GM18873 (cell line): ENCODE results near the gene C1orf21.

Experiments
- ATAC-seq: cut with Tn5 transposase; IDR thresholded peaks from one replicate; pipeline ENCODE4 v1.9.1; 2021; ENCODE audit warnings: mild to moderate bottlenecking, moderate library complexity, moderate number of reproducible peaks; ENCODE audit not compliant: unreplicated experiment, low FRiP score

C1orf21 gene

GRCh38 chr1:184617433-184618029, 230.7 kb downstream of the C1orf21 start:
- no peak for ATAC-seq

DNA sequence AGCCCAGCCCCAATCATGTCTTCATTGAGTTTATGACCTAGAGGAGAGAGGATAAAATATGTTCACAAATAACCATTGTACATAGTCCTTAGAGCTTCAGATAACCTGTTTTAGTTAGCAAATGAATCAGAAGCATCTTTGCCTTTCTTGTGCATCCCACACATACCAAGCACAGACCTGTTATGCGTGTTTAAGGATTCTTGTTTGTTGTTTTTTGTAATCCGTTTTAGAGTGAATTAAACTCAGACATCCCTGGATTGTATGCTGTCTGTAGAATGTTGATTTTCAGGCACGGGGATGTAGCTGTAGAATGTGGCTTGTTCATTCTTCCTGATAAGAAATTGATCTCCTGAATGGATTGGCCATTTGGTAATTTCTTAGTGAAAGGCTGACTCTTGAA, 232.0 kb downstream of the C1orf21 start:
- ATAC-seq = no peak

DNA sequence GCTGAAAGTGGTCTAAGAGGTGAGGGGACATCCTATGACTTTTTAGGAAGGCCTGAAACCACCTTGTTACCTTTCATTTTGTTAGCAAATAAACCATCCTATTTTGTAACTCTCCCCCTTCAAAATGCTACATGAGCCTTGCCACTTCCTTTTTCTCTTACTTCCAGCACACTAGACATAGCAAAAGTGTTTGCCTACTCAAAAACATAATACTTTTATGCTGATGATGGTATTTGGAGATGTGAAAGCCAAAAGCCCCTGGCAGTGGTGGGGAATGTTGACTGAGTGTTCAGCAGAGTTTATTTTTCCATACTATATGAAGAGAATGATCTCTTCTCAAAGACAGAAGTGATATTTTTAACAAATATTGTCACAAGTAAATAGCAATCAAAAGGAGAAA, 233.6 kb downstream of the C1orf21 start:
- no peak for ATAC-seq

DNA sequence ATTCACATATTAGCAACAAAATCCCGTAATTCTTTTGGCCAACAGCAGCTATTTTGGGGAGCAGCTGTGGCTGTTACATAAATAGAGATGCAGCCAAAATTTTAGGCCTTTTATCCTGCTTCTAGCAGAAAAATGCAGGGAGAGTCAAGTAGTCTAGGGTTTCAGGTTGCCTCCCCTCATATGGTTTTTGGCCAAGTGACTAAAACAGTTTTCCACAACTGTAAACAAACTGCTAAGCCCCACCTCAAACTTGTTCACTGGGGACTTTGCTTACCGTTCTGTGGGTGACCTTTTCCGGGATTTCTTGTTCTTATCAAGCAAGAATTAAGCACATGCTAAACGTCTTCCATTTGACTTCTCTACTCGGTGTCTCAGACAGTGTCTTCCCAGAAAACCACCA, 234.4 kb downstream of the C1orf21 start:
- ATAC-seq = no peak

DNA sequence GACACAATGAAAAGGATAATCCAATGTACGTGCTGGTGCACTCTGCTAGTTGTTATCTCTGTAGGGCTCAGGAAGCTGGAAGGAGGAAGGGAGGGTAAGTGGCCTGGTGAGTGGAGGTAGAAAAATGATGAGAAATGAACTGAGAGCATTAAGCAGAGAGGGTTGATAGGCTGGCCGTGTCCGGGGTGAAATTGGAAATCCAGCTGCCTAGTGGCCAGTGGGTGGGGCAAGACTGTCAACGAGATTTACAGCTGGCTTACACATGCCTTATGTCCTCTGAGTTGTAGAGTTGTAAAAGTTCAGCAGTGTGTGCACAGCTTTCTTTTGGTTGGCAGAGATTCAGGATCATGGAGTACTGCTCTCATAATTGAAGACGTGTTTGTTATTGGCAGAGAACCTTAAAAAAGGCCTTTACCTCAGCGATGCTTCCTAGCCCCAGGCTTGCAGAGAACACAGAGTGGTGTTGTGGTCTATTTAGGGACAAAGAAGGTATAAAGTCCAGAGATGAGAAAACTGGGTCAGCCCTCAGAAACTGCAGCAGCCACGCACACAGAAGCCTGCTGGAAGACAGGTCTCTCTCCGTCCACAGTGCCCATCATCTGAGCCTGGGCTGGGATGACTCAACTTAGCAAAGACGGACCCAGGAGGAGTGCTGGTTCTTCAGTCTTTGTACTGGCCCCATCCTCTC, 235.5 kb downstream of the C1orf21 start:
- ATAC-seq = no peak

DNA sequence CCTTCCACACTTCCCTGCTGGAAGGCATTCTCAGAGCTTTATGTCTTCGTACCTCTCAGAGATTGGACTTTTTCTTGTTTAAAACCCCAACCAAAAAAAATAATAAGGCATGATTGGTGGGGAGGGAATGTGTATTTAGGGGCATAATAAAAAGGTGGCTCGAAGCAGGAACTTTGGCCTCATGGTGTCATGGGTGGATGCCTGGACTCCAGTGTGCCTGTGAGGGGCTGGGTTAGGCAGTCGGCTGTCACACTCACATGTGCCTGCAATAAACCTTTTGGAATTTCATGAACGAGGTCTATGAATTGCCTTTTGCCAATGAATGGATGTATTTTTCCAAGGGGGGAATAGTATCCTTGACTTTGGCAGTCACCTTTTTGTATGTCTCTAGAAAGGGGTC, 236.6 kb downstream of the C1orf21 start:
- ATAC-seq = no peak

DNA sequence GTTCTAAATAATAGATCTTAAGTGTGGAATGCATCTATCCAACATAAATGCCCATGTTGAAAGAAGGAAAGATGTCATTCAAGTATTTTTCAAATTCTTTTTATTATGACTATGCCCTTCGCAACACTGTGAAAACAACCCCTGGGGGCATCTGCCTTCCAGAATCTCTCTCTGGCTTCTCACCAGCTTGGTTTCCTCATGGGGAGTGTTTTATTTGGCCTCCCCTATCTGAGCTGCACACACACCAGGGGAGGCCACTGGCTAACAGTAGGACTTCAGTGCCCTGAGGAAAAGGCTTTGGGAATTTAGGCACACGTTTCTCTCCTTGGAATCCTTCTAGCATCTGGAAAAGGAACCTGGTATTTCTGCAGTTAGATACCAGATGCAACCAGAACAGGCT, 237.2 kb downstream of the C1orf21 start:
- no peak for ATAC-seq

DNA sequence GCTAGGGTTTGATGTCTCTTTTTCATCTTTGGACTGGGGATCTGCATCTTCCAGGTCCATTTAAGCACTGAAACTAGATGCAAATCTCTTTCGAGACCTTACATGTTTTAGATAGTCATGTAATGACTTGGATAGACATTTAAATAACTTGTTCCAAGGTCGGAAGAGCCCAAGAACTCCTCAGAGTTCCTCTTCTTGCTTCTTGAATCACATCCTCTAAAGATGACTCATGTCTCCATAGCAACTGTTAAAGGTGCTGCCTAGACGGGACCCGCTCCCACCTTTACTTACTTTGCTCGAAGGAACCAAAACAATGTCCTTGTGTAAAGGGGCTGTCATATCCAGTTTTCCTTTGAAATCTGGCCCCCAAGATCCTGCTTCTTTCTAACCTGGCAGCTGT, 237.8 kb downstream of the C1orf21 start:
- ATAC-seq = no peak

DNA sequence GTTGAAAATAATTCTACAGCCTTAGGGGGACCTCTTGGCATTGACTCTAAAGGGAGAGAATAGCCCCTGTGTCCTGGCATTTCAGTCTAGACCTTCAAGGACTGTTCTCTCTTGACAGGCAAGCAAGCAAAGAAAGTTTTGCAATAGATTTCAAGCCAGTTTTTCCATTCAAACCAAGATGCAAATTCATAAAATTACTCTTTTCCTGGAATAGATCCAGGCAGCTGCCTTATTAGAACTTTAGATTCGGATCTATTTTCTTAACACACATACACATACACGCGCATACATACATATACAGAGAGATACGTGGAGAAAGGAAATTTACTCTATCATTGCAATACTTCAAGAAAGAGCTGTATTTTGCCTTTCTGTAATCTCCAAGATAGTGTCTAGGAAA, 238.4 kb downstream of the C1orf21 start:
- ATAC-seq = no peak

DNA sequence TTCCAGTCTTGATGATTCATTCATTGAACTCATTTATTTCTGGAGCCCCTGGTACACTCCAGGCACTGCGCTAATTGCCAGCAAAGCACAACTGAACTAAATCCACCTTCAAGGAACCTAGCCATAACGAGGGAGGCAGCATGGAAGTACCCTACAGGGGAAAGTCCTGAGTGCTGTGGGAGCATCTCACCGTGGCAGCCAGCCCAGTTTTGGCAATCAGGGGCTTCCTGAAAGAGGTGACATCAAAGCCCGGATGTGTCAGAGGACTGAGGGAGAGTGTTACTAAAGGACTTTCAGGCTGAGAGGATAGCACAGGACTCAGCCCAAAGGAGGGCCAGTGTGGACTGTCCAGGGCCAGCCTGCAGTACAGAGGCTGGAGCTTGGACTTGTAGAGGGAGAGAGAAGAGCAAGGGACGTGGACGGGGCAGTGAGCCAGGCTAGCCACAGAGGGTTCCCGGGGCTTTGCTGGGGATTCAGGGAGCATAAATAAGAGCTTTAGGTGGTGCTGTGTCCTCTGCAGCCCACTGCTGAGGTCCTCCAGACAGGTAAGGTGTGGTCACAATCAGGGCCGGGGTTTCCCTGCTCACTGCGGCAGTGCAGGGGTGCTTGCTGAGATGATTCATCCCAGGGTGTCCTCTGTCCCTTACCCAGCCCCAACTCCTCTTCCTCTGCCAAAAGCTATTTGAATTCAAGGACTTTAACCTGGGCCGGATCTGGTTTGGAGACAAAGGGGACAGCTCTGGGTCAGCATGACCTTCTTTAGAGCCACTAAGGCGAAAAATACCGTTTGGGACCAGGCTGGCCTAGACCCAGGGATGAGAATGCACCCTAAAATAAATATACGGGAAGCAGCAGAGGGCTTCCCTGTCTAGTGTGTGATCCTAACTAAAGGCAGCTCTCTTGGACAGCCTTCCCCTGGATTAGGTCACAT, 239.5 kb downstream of the C1orf21 start:
- ATAC-seq = no peak

GRCh38 chr1:184627007-184627341, 240.1 kb downstream of the C1orf21 start:
- no peak for ATAC-seq

GRCh38 chr1:184629266-184629665, 242.4 kb downstream of the C1orf21 start:
- no peak for ATAC-seq

GRCh38 chr1:184630679-184631060, 243.8 kb downstream of the C1orf21 start:
- ATAC-seq = no peak

DNA sequence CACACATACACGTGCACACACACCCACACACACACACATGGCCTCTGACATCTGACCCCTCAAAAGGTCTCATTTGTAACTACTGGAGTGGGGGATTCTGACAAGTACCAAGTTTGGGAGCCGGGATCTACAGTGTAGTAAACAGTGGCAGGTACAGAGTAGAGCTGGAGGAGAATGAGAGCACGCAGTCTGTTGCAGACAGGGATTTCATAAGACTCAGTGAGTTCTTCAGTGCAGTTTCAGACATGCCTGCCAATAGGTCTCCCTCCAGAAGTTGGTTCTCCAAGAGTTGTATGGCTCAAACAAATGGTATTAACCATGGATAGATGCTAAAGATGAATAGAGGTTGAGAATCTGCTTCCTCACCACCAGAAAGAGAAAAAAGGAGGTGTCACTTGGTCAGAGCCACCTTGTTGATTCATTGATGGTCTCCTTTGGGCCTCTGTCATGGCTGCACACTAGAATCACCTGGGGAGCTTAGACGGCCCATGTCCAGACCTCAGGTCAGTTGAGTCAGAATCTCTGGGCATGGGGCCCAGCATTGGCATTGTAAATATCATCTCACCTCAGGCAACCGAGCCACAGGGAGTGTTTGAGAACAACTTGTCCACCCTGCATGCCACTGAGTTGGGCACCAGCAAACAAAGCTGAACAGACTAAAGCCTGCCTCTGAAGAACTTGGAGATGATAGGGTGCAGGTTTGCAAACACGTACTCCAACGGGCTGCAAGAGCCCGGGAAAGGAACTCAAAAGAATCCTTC, 245.8 kb downstream of the C1orf21 start:
- ATAC-seq = no peak

DNA sequence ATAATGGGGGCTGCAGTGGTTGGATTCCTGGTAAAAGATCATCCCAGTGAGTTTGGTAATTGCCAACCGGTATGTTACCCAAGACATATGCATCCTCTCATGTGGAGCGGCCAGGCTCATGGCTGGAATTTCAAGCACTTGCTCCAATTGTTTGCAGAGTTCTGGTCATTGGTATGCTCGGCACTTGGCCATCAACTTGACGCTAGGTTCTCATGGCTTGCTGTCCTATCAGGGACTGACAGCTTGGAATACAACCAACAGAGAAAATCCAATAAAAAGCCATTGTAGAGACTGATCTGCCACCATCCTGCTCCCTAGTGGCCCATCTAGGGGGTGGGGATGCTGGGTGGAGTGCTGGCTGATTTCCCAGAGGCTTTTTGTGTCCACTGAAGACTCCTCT, 247.0 kb downstream of the C1orf21 start:
- no peak for ATAC-seq

DNA sequence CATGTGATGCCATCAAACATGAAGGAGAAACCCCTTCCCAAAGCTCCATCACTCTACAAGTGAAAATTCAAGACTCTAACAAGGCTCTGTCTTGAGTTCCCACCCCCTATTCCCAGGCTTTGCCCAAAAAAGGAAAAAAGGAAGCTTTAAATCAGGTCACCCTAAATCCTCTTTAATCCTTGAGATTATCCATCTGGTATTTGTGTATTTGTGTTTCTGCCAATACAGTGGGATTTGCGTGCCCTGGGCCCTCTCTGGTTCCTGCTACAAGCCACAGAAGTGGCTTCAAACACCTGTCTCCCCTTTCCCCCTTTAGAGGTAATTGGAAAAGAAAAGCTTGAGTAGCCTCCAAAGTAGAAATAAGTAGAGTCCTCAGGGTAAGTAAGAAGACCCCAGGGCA, 247.5 kb downstream of the C1orf21 start:
- ATAC-seq = no peak

DNA sequence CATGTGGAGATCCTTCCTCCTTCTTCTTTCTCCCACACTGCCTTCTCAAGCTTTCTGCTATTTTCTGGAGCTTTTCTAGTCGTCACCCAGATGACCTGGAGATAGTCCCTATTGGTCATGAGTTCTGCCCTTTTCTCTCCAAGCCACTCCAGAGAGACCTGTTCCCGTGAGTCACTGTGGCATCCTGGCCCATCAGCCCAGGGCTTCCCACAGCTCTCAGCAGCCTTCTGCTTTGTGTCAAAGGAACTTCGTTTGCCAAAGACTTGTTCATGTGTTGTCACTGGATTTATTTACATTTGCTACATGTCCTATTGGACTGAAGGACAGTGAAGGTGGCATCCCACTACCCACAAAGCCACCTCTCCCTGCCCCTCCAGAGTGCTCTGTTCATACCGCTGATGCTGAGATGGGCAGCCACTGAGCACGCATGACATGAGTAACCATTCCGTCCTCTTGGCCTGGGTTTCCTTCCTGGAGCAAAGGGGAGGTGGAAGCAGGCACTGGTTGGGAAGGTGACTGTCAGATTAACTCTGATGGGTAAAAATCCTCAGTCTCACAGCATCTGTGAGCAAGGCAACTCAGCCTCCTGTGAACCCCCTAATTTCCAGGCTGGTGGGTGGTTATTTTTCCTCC, 248.6 kb downstream of the C1orf21 start:
- no peak for ATAC-seq

DNA sequence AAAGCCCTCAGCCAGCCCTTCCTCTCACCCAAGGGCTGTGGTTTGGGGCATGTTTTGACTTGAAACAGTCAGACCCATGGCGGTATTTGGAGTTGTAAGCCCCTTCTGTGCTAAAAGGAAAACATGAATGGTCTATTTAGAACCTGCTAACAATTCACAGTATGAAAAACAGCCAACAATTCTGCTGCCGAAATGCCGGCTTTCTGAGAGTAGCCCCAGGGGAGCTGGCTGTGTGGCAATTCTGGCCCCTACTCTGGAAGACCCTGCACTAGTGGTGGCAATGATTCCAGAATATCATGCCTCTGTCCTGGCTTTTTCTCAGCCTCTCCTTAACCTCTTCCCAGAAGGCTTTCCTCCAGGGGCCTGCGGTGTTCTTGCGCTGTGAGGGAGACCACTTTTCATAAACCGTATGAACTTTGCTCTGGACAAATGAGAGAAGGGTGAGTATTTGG, 249.2 kb downstream of the C1orf21 start:
- ATAC-seq = no peak

- ATAC-seq = no peak
Observed at GRCh38 chr1:184637664-184638240, 250.9 kb downstream of the C1orf21 start.

DNA sequence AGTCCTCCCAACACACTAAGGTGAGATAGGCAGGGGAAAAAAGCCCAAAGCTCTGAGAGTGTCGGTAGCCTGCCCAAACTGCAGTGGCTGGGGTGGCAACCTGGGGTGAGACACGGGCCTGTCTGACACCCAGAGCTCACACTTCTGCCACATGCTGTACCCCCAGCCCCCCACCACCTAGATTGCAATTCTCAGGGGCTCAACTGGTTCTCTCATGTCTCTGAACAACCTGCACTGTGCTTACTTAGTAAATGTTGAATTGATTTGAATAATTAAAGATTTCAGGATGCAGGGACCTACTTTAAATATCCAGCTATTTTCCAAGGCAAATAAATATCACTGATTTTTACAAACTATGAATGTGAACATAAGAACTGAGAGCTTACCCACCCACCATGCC, 252.4 kb downstream of the C1orf21 start:
- no peak for ATAC-seq
